Lower leg skin (tissue), 3 donors: ENCODE measurements around the gene SLC22A1.

Experiments used
- CTCF ChIP-seq, 3 donors: fragments of 450-650 bp; IDR thresholded peaks; one replicate each; pipeline ENCODE4 v1.5.1; 2016; ENCODE audit warnings: antibody characterized with exemption in 3 of 3, mild to moderate bottlenecking in 3 of 3, moderate library complexity in 2 of 3
- POLR2A ChIP-seq, 2 donors: fragments of 450-650 bp; IDR thresholded peaks; one replicate each; pipeline ENCODE4 v1.6.1; 2016 to 2017; ENCODE audit warnings: antibody characterized with exemption in 2 of 2, mild to moderate bottlenecking in 1 of 2, moderate library complexity in 1 of 2

GRCh38 chr6:160190081-160190480 is 68.5 kb downstream of the SLC22A1 start:
- TF ChIP-seq CTCF (IDR thresholded peaks at IDR 0.05) (no peak), POLR2A (IDR thresholded peaks at IDR 0.05) (no peak)
